ENCODE data around the gene HOXA4. TPM values are rescaled to one million over a fixed set of nuclear protein-coding genes. Genes with fewer than 3 reads are reported as not detected.

Gene HOXA4
- total and polyA plus RNA-seq, 12 donors = 3.3 to 12.6 (median 6.8) TPM

DNA sequence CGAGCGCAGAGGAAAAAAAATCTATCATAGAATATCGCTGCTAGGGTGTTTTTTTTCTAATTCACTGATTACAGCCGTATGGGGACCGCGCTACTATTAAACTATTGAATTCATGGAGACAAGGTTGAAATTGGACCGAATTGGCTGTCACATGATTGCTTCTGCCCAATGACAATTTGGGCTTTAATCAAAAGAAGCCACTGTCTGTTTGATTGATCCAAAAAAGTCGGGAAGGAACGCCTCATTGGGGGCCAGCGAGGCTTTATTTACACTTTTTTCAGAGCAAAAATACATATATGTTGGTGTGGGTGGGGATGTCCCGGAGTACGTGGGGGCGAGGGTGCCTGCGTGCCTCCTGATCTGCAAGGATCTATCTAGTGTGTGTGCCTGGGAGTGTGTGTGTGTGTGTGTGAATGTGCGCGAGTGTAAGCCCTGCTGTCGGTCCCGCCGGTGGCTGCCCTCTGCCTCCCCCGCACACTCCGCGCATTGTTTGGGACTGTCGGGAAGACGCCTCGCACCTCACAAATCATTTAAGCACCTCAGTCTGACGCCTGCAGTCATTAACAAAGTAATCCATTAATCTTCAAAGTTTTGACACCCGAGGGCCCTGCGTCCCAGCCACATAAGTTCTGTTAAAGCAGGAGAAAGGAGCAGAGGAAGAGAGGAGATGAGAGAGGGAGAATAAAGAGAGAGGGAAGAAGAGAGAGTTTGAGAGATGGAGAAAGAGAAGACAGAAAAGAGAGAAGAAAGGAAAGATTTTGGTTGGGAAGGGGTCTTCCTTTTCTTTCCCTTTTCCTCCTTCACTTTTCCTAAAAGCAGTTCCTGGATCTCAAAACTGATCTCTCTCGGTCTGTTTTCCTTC lies 27.7 kb downstream of the HOXA4 start, which contains the start of gene HOXA2:
TSS of gene HOXA2 (minus strand) at position 103 of the 862 bp plus-strand sequence. CDS start 183 bp downstream, outside the sequence.
- no peaks in the 10 kb centered on the region for H3K36me3 ChIP-seq (replicated peaks in 1 of 2)
- intact Hi-C loops (cut with DNase I) = loop anchor here in 1 of 2 donors (10.0 kb wide), 1 partner anchor 238 kb away; the partner anchor contains the start of gene SKAP2
- peak in 1 of 2 donors; percentile 47 for TF ChIP-seq POLR2A (IDR thresholded peaks at IDR 0.05)
- TF ChIP-seq, protein P1, sequence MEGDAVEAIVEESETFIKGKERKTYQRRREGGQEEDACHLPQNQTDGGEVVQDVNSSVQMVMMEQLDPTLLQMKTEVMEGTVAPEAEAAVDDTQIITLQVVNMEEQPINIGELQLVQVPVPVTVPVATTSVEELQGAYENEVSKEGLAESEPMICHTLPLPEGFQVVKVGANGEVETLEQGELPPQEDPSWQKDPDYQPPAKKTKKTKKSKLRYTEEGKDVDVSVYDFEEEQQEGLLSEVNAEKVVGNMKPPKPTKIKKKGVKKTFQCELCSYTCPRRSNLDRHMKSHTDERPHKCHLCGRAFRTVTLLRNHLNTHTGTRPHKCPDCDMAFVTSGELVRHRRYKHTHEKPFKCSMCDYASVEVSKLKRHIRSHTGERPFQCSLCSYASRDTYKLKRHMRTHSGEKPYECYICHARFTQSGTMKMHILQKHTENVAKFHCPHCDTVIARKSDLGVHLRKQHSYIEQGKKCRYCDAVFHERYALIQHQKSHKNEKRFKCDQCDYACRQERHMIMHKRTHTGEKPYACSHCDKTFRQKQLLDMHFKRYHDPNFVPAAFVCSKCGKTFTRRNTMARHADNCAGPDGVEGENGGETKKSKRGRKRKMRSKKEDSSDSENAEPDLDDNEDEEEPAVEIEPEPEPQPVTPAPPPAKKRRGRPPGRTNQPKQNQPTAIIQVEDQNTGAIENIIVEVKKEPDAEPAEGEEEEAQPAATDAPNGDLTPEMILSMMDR (IDR thresholded peaks at IDR 0.05) = no peak
- no peaks in the 10 kb centered on the region for H3K27me3 ChIP-seq
- peak in 2 of 7 donors; percentile 49 to 62 for DNase-seq
- 6 to 22% (median 13%) methylated on average over 29 of the region's 29 CpGs for WGBS, 4 donors
- H3K4me3 ChIP-seq = peak within 1 kb of the TSS in 2 of 4 donors; percentile 18 to 64
- no peaks in the 10 kb centered on the region for H3K9me3 ChIP-seq (replicated peaks in 1 of 3)
- peak within 1 kb of the TSS in 3 of 5 donors; percentile 29 to 90 (median 87) for H3K27ac ChIP-seq
- H3K4me1 ChIP-seq (replicated peaks in 1 of 2) = peaks cover 7 to 33% of the 10 kb centered on the region in 2 donors

DNA sequence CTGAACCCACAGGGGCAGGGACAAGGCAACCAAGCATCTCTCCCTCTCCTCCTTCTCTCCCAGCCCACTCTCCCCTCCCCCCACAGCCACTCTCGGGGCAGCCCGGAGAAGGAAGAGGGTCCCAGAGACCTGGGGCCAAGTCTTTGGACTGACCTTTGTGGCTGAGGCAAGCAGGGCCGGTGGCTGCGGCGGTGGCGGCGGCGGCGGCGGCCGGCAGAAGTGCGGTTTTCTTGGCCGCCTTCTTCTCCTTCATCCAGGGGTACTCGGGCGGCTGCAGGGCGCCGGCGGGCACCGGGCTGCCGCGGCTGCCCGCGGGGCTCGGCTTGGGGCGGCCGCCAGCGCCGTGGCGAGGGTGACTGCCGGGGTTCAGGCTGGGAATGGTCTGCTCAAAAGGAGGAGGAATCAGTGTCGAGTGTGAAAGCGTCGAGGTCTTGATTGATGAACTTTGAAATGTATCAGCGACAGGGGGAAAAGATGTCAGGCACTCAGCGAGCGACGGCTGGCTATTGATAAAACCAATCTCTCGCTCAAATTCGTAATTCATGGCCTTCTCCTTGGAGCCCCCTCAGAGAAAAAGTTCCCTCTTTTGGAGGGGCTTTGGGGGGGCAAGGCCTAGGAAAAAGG lies 28.5 kb downstream of the HOXA4 start:
- H3K4me1 ChIP-seq (replicated peaks in 1 of 2) = peaks cover 14 to 40% of the 10 kb centered on the region in 2 donors
- TF ChIP-seq, protein P1 (IDR thresholded peaks at IDR 0.05) = no peak
- no peak for TF ChIP-seq POLR2A (IDR thresholded peaks at IDR 0.05)
- WGBS, 4 donors = 3 to 9% (median 7%) methylated on average over 11 to 39 of the region's 39 CpGs
- H3K4me3 ChIP-seq = peak overlapping the region in 2 of 4 donors; percentile 18 to 64
- no peaks in the 10 kb centered on the region for H3K9me3 ChIP-seq (replicated peaks in 1 of 3)
- no peaks in the 10 kb centered on the region for H3K36me3 ChIP-seq (replicated peaks in 1 of 2)
- no peak for DNase-seq
- intact Hi-C loops (cut with DNase I) = loop anchor here in 1 of 2 donors (10.0 kb wide), 1 partner anchor 237 kb away; the partner anchor contains the start of gene SKAP2
- H3K27me3 ChIP-seq = no peaks in the 10 kb centered on the region
- H3K27ac ChIP-seq = peak overlapping the region in 3 of 5 donors; percentile 29 to 90 (median 87)

DNA sequence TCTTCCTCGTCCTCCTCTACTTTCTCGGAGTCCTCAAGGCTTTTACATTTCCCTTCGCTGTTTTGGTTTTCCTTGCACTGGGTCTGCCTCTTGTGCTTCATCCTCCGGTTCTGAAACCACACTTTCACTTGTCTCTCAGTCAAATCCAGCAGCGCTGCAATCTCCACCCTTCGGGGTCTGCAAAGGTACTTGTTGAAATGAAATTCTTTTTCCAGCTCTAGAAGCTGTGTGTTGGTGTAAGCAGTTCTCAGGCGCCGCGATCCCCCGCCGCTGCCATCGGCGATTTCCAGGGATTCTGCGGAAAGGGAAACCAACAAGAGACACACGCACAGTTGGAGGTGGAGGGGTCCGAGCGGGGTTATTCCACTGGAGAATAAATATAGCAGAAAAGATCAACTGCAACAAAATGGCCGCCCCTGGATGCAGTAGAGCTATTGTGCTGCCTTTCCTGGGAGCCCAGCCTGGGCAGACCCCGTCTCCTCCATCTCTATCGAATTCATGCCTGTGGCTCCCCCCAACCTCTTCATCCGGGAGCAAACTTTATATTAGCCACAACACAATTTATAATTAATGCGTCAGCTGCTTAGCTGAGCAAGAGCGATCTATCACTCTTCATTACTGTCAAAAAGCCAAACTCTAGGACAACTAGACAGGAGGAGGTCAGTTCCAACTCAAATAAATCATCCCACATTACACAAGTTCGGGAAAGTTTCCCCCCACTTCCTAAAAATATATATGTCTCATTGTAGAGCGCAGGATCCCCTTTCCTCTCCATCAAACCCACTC lies 29.2 kb downstream of the HOXA4 start:
- Histone ChIP-seq H3K36me3 (replicated peaks in 1 of 2) (no peaks in the 10 kb centered on the region), H3K27ac (peak overlapping the region in 4 of 5 donors; percentile 29 to 90 (median 62)), H3K27me3 (no peaks in the 10 kb centered on the region), H3K4me3 (peak overlapping the region in 2 of 4 donors; percentile 18 to 64), H3K4me1 (replicated peaks in 1 of 2) (peaks cover 17 to 41% of the 10 kb centered on the region in 2 donors), H3K9me3 (replicated peaks in 1 of 3) (no peaks in the 10 kb centered on the region)
- WGBS, 4 donors = 30 to 57% (median 38%) methylated on average over 25 of the region's 25 CpGs
- intact Hi-C loops (cut with DNase I) = loop anchor here in 1 of 2 donors (10.0 kb wide), 1 partner anchor 237 kb away; the partner anchor contains the start of gene SKAP2
- TF ChIP-seq POLR2A (IDR thresholded peaks at IDR 0.05) = no peak
- TF ChIP-seq, protein P1 (IDR thresholded peaks at IDR 0.05) = no peak
- peak in 1 of 7 donors; percentile 56 for DNase-seq
